NCI-H345 treated with DMSO at 0.1 percent for 48 hours (cell line): ENCODE data around the gene WDFY4.

ENCODE experiments used
- DNase-seq: peaks from one replicate; lab custom pipeline; 2025; ENCODE audit not compliant: unreplicated experiment; lab: John Stamatoyannopoulos, UW

The WDFY4 gene

DNA sequence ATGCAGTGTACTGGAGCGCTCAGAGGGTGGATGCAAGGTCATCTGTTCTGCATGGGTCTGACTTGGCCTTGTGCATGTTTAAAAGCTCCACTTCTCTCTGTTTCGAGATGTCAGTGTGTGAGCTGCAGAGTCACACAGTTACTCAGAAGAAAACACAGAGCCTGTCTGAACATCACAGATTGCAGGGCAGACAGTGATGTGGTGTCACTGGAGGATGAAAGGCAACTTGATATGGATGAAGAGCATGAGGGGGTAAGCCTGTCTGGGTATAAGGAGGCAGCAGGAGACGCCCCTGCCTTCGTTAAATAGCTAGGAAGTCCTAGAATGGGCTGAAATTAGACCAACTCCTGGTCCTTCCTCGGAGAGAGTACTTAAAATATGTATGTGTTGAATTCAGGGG lies 322.5 kb downstream of the WDFY4 start:
- no peak for DNase-seq

- DNase-seq, result no peak
These were observed 323.4 kb downstream of the WDFY4 start for GRCh38 chr10:49008091-49008490.

DNA sequence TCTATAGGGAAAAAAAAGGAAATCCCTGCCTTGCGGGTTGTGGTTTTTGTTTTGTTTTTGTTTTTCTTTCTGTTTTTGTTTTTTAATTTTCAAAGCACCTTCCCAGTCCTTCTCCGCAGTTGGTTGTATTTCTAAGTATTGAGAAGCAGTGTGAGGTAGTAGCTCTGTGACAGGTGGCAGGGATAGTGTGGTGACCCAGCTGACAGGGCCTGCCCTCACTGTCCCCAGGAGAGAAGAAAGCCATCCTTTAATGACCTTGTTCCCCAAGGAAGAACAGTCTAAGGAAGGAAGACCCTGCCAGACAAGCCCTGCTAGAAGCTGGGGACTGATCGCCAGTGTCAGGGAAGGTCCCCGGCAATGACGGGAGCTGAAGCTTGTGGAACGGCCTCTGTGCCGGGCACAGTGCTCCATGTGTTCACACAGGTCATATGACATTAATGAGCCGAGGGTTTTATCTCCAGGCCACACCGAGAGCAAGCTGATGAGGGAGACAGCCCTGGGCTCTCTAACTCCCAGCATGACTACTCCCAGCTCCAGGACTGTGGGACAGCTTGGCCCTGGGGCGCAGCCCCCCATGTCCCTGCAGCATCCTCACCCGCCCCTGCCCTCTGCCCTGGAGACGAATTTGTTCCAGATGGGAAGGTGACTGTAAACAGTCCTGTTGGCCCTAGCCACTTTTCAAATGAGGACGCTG lies 324.0 kb downstream of the WDFY4 start:
- no peak for DNase-seq

- DNase-seq, result no peak
These were observed 324.7 kb downstream of the WDFY4 start for GRCh38 chr10:49009199-49009979.

GRCh38 chr10:49010295-49010694 lies 325.6 kb downstream of the WDFY4 start:
- no peak for DNase-seq

GRCh38 chr10:49010865-49011264 lies 326.2 kb downstream of the WDFY4 start:
- no peak for DNase-seq

DNA sequence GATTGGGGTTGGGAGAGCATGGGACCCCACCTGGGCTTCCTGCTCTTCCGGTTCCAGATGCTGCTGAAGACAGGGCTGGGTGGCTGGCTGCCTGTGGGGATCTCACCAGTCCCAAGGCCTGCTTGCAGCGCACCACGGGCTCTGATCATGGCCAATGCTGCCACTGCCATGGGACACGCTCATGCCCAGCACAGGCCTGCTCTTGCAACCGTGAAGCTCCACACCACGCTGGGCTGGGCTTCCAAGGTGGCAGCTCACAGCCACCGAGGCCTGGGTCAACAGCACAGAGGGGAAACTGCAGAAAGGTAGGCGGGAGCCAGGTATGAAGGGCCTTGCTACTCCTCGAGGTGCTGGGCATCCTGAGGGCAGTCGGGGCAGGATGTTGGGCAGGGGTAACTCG lies 327.1 kb downstream of the WDFY4 start:
- no peak for DNase-seq

DNA sequence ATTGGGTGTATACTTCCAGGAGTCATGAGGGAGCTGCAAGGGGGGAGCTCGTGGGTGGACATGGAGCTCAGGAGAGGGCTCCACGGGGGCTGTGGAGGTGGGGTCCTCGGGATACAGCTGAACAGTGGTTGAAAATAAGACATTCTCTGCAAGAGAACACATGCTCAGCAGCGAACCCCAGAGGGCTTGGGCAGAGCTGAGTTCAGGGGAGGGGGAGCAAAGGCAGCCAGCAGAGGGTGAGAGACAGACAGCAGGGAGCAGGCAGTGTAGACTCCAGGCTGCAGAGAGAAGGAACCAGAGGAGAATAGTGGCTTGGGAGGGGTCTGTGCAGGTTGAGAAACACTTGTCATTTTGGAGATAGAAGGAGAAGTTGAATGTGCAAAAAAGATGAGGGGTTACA lies 327.9 kb downstream of the WDFY4 start:
- no peak for DNase-seq

- DNase-seq, result no peak
These were observed 331.0 kb downstream of the WDFY4 start for GRCh38 chr10:49015700-49016099.

DNA sequence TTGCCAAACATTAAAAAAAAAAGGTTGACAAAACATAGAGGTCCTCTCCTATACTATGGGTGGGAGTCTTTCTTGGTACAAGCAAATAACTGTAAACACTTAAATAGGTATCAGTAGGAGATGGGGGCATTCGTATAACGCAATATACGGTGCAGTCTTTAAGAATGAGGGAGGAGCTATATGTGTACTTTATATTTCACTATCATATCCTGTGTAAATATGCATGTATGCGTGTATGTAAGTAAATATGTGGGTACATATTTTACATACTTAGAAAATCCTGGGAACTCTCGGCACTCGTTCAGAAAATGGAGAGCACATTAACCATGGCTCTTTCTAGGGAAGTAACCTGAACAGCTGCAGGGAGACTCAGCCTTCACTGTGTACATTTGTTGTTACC lies 337.0 kb downstream of the WDFY4 start:
- DNase-seq, result no peak

- DNase-seq, result no peak
These were observed 338.4 kb downstream of the WDFY4 start for GRCh38 chr10:49023071-49023470.

DNA sequence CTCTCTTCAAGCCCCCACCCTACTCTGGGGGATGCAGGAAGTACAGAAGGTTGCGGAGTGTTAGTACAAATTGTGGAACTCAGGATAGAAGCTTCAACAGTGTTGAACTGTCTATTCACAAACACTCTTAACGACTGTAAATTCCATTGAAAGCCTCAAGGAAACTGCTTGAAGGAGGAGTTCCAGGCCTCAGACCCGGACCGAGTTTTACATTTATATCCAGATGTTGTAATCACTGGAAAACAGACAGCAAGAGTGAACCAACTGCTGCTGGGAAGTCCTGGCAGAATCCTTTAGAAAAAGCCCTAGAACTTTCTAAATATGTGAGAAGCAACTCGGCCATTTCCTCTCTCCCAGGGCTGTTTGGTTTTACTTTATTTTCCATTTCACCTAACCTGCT lies 339.1 kb downstream of the WDFY4 start:
- DNase-seq, result no peak

DNA sequence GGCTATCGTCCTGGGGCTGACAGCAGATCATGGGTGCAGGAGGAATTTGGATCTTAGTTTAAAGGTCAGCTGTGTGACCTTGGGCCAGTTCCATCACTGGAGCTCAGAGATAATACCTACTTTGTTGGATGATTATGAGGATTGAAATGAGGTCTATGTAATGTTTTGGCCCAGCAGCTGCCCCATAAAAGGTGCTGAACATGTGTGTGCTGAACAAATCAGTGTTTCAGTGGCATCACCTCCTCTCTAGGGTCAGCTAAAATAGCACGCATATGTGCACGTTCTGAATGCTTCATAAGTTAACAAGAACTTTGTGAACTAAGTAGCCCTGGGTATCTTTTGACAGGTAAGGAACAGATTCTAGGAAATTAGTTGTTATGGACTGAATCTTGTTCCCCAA lies 339.8 kb downstream of the WDFY4 start:
- no peak for DNase-seq

- no peak for DNase-seq
These were observed 340.8 kb downstream of the WDFY4 start for GRCh38 chr10:49025347-49025983.

DNA sequence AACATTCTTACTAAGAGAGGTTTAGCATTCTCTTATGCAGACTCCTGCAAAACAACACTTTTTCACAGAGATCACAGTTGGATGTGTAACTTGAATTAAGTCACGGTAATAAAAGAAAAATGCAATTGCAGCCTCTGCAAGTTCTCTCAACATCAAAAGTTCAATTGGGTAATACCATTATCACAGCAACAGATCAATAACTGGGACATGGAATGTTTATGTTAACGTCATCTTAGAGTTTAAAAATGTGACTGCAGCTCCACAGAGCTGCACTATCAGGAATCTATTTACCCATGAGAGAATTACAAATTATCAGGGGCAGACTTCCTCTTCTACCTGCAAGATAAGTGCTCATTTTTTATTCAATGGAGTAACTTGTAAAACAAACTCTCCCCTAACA lies 344.0 kb downstream of the WDFY4 start:
- no peak for DNase-seq

GRCh38 chr10:49029666-49030065 lies 345.0 kb downstream of the WDFY4 start:
- no peak for DNase-seq
